Activated effector memory CD4-positive, alpha-beta T cell treated with Interleukin-2 at 50 U/mL for 16 hours (primary cell): ENCODE data around the gene ZBTB4.

ENCODE experiments used
- DNase-seq: peaks from one replicate; pipeline ENCODE4 v3.0.0-alpha.2; 2020

ZBTB4 gene

DNA sequence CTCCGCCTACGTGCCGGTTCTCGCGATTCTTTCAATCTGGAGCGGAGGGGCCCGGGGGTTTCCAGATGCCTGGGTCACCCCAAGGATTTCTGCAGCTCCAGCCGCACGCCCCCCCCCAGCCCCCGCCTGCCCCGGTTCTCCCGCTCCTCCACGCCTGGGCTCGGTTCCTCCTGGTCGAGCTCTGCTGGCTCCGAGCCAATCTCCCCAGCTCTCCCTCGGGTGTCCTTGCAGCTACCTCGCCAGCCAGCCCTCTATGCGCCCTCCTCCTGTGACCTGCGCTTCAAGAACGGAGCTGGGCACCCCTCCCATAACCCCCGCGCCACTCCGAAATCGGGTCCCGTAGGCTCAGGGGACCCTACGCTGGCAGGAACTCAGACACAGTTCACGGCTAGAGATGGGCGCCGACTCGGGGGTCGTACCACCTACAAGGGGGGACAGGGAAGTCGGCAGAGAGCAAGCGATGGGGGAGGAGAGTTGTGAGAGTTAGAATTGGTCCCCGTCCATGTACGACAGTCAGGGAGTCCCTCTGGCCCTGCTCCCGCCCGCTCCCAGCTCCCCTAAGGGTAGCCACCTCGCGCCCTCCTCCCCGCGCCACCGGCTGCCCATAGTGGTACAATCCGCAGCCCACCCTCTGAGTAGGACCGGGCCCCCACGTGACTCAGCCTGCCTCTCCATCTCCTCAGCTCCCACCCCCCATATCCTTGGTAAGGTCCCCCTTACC, 39.2 kb downstream of the ZBTB4 start:
- no peak for DNase-seq

DNA sequence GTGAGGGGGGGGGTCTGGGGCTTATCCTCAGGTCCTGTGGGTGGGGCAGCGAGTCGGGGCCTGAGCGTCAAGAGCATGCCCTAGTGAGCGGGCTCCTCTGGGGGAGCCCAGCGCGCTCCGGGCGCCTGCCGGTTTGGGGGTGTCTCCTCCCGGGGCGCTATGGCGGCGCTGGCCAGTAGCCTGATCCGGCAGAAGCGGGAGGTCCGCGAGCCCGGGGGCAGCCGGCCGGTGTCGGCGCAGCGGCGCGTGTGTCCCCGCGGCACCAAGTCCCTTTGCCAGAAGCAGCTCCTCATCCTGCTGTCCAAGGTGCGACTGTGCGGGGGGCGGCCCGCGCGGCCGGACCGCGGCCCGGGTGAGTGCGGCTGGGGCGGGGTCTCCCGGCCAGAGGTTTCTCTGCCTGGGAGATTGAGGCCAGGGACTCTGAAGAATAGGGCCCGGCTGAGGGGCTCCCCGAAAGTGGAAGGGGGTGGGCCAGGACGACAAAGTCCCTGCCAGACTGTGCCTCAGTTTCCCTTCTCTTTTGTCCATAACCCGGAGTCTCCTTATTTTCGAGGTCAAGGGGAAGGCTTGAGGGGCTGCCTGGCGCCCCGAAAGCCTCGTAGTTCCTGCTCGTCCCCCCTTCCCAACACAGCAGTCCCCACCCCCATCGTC, 39.8 kb downstream of the ZBTB4 start, which contains the start of gene FGF11:
Gene FGF11 (plus strand): TSS at position 51 of the 651 bp plus-strand sequence. CDS start 109 bp downstream, at position 160.
- DNase-seq, result no peak

DNA sequence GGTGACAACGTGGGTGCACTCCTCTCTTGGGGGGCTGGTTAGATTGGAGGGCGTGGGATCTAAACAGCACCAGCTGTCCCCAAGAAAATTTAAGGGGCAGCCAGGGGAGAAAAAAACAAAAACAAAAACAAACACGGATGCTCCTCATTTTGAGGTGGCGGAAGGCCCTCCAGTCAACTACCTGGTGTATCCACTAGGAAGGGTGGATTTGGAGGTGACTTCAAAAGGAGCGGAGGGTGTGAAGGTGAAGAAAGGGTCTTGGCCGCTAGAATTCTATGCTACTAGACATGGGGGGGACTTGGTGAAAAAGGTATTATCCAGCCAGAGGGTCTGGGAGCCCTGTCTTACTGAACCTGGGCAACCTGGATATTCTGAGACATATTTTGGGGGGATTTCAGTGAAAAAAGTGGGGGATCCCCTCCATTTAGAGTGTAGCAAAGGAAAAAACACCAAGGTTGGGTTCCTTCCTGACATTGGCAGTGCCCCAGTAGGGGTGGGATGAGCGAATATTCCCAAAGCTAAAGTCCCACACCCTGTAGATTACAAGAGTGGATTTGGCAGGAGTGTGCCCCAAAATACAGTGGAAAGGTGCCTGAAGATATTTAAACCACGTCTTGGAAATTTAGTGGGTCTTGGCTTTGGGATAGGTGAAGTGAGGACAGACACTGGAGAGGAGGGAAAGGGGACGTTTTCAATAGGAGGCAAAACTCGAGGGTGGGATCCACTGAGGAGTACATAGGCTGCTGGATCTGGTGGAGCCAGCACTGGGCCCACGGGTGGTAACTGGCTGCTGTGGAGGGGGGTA, 40.6 kb downstream of the ZBTB4 start:
- DNase-seq, result no peak

DNA sequence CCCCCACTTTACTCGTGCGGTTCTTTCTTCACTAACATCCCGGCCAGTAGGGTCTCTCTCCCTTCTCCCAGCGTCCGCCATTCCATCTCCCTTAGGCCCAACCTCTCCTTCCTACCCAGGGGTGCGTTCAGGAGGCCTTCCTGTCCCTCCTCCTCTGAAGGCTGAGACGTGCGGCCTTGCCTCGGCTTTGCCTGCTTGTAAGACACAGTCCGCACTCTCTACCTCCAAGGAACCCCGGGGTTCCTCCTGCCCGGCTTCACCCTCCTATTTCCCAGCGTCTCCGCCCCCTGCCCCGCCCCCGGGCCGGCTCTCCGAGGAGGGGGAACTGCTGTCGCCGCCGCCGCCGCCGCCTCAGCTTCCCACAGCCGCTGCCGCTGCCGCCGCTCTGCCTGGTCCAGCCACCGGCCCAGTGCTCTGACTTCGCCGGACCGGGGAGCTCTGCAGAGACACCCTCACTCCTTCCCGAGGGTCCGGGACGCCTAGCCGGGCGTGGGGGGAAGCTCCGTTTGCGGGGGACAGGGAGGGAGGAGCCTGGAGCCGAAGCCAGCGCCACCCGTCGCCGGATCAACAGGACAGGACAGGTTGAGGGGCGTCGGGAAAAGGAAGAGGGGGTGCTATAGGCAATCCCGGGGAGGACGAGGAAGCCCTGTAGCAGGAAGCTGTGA, 41.3 kb downstream of the ZBTB4 start:
- DNase-seq, result peak; percentile 23

DNA sequence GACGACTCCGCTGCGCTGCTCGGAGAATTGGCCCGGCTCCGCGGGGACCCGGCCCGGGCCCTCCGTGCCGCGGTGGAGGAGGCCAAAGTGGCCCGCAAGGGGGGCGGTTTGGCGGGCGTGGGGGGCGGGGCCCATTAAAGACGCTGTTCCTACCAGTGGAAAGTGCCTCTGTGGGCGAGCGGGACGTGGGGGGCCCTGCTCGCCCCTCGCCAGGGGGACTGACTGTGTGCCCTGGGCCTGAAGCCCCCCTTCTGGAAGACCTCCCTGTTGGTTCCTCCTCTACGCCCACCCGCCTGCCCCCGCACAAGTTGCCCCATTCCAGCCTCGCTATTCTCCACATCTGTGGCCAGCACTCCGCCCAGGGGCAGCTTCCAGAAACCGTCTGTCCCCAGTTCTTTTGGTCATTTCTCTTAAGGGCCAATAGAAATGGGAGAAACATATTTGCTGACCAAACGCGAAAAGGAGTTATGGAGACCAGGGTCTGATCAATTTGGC, 42.0 kb downstream of the ZBTB4 start:
- no peak for DNase-seq

DNA sequence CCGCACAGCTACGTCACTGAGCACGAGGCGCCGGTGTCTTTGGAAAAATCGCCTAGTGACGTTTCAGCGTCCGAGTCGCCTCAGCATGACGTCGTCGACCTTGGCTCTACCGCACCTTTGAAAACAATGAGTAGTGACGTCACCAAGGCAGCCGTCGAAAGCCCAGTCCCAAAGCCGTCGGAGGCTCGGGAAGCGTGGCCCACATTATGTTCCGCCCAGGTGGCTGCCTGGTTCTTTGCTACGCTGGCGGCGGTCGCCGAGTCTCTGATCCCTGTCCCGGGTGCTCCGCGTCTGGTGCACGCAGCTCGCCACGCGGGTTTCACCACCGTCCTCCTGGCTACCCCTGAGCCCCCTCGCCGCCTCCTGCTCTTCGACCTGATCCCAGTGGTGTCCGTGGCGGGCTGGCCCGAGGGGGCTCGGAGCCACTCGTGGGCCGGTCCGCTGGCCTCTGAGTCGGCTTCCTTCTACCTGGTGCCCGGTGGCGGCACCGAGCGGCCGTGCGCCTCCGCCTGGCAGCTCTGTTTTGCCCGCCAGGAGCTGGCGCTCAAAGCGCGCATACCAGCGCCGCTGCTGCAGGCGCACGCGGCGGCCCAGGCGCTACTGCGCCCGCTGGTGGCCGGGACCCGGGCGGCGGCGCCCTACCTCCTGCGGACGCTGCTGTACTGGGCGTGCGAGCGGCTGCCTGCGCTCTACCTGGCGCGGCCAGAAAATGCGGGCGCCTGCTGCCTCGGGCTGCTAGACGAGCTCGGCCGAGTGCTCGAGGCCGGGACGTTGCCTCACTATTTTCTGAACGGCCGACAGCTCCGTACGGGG, 42.7 kb downstream of the ZBTB4 start:
- DNase-seq, result peak; percentile 73

DNA sequence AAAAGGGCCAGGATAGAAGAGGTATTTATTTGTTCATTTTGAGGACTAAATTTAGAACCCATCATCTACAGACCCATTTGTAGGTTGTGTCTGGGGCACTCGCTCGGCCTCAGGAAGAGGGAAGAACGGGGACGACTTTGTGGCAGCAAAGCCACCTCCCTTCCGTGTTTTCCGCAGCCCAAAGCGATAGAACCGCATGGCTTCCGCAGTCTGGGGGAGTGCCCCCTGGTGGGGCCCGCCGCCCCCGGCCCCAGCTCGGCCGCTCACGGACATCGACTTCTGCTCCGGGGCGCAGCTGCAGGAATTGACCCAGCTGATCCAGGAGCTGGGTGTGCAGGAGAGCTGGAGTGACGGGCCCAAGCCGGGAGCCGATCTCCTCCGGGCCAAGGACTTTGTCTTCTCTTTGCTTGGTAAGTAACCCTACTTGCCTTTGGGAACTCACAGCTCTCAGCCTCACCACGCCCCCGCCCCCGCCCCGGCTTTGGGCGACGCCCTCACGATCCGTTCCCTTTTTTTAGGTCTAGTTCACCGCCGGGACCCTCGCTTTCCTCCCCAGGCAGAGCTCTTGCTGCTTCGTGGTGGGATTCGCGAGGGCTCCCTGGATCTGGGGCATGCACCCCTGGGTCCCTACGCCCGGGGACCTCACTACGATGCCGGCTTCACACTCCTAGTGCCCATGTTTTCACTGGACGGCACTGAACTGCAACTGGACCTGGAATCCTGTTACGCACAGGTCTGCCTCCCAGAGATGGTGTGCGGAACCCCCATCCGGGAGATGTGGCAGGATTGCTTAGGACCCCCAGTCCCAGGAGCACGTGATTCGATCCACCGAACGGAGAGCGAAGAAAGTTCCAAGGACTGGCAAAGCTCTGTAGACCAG, 43.5 kb downstream of the ZBTB4 start:
- DNase-seq, result peak; percentile 59

DNA sequence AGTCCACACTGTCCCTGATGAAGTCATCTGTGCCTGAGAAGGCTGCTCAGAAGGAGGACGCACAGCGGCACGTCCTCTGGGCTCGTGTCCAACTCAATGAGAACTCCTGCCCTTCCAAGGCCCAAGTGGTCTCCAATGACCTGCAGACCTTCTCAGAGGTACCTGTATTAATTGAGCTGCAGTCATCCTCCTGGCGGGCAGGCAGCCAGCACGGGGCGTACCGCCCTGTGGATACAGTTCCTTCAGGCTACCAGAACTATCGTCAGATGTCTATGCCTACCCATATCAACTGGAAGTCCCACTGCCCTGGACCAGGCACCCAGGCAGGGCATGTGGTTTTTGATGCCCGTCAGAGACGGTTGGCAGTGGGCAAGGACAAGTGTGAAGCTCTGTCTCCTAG, 47.1 kb downstream of the ZBTB4 start:
- no peak for DNase-seq

DNA sequence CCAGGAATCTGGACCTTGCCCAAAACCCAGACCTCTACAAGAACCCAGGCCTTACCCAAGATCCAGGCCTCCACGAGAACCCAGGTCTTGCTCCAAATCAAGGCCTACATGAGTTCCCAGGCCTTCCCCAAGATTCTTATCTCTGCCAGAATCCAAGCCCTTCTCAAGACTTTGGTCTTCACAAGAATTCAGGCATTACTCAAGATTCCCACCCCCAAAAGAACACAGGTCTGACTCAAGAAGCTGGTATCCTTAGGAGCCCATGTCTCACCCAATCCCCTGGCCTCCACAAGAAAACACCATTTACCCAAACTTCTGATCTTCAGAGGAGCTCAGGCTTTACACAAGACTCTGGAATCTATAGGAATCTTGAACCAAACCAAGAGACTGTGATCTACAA, 48.2 kb downstream of the ZBTB4 start:
- no peak for DNase-seq

DNA sequence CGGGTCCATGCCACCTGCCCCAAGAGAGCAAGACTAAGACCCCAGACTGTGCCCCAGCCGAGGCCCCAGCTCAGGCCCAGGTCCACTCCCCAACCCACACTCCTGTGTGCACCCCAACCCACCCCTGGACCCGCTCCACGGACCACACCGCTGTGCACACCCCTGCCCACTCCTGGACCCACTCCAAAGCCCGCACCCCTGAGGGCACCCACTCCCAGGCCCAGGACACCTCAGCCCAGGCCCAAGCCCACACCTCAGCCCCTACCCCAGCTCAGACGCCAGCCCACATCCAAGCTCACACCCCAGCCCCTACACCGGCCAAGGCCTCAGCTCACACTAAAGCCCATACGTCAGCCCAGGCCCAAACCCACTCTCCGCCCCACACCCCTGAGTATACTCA, 49.7 kb downstream of the ZBTB4 start:
- DNase-seq, result no peak

DNA sequence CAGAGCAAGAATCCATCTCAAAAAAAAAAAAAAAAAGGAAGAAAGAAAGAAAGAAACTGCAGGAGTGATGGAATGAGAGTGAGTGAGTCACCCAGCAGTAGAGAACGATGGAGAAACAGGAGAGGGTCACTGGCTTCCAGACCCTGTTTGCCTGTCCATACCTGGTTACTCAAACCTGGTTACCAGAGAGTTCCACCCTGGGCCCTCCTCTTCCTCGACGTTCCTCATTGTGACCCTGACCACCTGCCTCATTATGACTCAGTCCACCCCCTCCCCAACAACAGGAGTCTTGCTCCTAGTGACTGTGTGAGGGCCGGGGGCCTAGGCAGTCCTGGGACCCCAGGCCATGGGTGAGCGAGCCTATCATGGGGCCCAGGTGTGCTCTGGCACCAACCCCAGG, 50.9 kb downstream of the ZBTB4 start, which contains the start of gene SPEM3:
Gene SPEM3 (plus strand): TSS at position 301 of the 400 bp plus-strand sequence. CDS start 46 bp downstream, at position 347.
- DNase-seq, result no peak

DNA sequence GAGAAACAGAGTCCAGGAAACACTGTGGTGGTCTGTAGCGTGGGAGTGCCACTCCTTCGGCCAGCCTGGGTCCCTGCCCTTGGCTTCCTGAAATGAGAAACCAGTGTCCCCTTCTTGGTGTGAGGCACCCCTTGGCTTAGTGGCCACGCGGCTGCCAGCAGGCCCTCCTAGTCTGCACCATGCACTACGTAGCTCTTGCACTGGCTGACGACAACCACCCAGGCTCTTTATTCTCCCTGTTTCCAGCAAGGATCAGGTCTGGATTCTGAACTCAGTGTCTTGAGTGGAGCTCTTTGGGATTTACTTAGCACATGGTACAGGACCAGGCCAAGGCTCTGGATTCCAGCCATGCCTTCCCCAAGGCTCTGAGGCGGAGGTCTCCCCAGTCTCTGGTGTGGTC, 51.9 kb downstream of the ZBTB4 start:
- no peak for DNase-seq

DNA sequence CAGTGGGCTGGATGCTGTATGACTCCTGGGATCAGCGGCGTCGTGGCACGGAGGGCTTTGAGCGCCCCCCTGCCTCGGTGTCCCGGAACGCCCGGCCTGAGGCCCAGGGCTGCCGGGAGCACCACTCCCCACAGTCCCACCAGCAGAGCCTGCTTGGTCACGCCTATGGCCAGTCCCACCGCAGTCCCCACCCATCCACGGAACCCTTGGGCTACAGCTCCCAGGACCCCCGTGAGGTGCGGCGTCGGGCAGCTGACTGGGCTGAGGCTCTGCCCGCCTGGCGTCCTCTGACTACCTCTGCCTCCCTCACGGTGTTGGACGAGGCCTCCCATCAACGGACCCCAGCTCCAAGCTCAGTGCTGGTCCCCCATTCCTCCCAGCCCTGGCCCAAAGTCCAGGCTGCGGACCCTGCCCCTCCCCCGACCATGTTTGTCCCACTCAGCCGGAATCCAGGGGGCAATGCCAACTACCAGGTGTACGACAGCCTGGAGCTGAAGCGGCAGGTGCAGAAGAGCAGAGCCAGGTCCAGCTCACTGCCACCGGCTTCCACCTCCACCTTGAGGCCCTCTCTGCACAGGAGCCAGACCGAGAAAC, 52.4 kb downstream of the ZBTB4 start:
- no peak for DNase-seq

DNA sequence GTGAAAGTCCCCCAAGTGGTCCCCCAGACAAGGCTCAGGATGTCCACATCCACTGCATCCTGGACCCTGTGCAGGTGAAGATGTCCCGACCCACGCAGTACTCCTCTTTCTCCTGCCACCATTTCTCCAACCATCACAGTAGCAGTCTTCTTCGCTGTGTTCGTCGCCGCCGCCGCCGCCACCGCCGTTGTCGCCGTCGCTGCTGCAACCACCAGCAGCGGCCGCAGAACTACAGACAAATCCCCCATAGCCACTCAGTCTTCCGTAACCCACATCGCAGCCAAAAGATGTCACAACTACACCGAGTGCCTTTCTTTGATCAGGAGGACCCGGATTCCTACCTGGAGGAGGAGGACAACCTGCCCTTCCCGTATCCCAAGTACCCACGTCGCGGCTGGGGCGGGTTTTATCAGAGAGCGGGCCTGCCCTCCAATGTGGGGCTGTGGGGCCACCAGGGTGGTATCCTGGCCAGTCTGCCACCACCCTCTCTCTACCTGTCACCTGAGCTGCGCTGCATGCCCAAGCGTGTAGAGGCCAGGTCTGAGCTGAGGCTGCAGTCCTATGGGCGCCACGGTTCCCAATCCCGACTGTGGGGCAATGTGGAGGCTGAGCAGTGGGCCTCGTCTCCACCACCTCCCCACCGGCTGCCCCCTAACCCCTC, 53.1 kb downstream of the ZBTB4 start:
- DNase-seq, result no peak

DNA sequence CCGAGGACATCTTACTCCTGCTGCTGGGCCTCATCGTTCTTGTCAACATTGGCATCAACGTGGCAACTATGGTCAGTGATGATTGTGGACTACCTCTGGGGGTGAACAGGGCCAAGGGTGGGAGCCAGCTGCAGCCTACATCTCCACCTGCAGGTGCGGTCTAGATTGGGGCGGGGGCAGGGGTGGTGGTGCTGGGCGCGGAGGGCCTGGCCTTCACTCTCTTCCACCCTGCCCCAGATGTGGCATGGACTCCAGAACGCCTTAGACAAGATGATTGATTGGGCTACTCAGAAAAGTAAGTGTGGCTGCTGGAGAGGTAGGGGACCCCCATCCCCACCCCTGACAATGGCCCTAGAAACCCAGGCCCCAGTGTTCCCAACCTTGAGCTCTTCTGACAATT, 53.7 kb downstream of the ZBTB4 start:
- DNase-seq, result no peak

DNA sequence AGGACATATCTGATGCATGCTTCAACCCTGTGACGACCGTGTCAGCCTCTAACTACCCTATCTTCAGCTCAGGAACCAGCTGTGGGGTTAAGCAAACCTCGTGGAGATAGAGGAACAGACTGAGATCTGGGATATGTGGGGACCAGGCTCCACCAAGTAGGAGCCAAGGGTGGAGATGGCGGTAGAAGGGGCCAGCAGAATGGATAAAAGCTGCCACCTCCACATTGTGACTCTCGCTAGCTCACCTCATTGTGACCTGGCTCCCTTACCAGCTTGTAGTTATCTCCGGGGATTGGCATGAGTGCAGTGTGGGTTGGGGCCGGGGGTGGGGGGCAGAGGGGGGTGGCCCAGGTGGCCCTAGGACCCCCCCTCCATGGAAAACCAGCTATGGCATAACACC, 54.1 kb downstream of the ZBTB4 start, which contains the start of gene SPEM2:
Gene SPEM2 (plus strand): TSS at position 301 of the 400 bp plus-strand sequence. CDS start 73 bp downstream, at position 374.
- DNase-seq, result no peak

DNA sequence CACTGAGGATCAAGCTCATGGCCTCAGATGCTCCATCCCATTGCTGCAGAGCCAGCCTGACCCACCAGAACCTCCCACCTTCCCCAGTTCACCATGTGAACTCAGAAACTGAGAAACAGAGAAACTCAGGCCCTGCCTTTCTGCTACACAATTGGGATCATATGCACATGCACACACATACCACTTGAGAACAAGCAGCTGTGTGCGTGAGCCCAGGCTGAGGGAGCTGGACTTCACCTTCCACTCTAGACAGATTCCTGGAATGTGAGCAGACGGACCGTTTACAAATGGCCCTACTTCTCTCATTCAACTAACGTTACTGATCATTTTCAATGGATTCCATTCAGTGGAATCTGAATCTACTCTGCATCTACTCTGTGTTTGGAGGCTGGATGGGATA, 55.8 kb downstream of the ZBTB4 start:
- DNase-seq, result no peak

DNA sequence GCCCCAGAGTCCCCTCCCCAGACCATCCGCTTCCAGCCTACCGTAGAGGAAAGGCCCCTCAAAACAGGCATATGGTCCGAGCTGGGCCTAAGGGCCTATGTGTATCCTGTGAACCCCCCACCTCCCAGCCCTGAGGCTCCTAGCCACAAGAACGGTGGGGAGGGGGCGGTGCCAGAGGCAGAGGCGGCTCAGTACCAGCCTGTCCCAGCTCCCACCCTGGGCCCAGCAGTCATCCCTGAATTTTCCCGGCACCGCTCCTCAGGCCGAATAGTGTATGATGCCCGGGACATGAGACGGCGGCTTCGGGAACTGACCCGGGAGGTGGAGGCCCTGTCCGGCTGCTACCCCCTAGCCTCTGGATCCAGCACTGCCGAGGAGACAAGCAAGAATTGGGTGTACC, 58.2 kb downstream of the ZBTB4 start:
- DNase-seq, result no peak

DNA sequence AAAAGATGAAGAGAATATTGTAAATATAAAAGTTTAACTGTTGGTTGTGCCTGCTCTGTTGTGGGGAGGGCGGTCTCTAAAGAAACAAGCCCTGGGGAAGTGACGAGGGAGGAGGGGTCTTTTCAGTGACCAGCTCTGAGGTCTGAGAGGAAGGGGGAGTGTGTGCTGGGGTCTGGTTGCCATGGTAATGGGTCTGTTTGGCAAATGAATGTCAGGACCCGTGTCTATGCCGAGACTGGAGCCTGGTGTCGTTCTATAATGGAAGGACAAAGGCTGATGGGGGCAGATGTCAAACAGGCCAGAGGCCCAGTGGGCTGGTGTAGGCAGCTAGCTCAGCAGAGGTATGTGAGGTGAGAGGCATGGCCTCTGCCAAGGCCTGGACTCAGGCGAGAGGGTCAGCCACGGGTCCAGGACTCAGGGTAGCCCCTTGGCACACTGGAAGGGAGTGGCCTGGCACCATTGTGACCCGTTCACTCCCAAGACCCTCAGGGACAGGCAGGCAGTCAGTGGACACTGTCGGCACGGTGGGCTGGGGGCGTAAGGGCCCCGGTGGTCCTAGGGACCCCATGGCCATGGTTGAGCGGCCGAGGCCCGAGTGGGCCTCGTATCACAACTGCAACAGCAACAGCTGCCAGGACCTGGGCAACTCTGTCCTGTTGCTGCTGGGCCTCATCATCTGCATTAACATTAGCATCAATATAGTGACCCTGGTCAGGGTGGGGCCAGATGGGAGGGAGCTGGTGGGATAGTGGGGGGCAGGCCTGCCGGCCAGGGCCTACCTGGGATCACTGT, 59.4 kb downstream of the ZBTB4 start, which contains the start of gene SPEM1:
Gene SPEM1 (plus strand): TSS at position 506 of the 792 bp plus-strand sequence. CDS start 61 bp downstream, at position 567.
- no peak for DNase-seq
